OCI-LY7 (cell line): Measurements from ENCODE around the gene SLC25A1. TPM values are rescaled to one million over a fixed set of nuclear protein-coding genes. Genes with fewer than 3 reads are reported as not detected.

Experiments used
- BruUV-seq: library from RNA; stranded (reverse); fragments of 400-500 nt; replicated peaks from 2 replicates; lab custom pipeline; 2021; lab: Mats Ljungman, UMichigan
- CTCF ChIA-PET: fragments of 300-600 bp; sonication (Branson Sonifier 250); formaldehyde crosslinking; loops from one replicate; lab custom pipeline; 2022; ENCODE audit warnings: antibody characterized with exemption; ENCODE audit not compliant: unreplicated experiment; lab: Charles Lee
- POLR2A ChIA-PET: fragments of 300-600 bp; sonication (Branson Sonifier 250); formaldehyde crosslinking; loops from one replicate; lab custom pipeline; 2022; ENCODE audit warnings: antibody characterized with exemption; lab: Charles Lee
- DNase-seq: peaks from one replicate; pipeline ENCODE4 v3.0.0-alpha.2; 2015; ENCODE audit warnings: low spot score
- H2AFZ ChIP-seq: fragments of 200-600 bp; sonication (generic), shearing (Covaris generic); 2 replicates; pipeline ENCODE4 v1.6.1; 2014; ENCODE audit warnings: mild to moderate bottlenecking, antibody characterized with exemption, low read length, moderate library complexity
- H3K27ac ChIP-seq: fragments of 200-600 bp; sonication (generic); 2 replicates; pipeline ENCODE4 v1.5.1; 2014; ENCODE audit warnings: mixed run types, low read depth, mild to moderate bottlenecking, moderate library complexity, low read length, inconsistent platforms; ENCODE audit not compliant: poor library complexity, severe bottlenecking
- H3K36me3 ChIP-seq: fragments of 200-600 bp; sonication (generic); 2 replicates; pipeline ENCODE4 v1.6.1; 2014; ENCODE audit warnings: mild to moderate bottlenecking, antibody characterized with exemption, low read length, moderate library complexity, mixed read lengths; ENCODE audit not compliant: insufficient read depth
- H3K4me1 ChIP-seq: fragments of 200-600 bp; sonication (generic); 2 replicates; pipeline ENCODE4 v1.5.1; 2014; ENCODE audit warnings: mild to moderate bottlenecking, low read length; ENCODE audit not compliant: insufficient read depth, poor library complexity, severe bottlenecking
- H3K4me2 ChIP-seq: fragments of 200-600 bp; sonication (generic); 2 replicates; pipeline ENCODE4 v1.6.1; 2014; ENCODE audit warnings: mild to moderate bottlenecking, low read length
- H3K4me3 ChIP-seq: fragments of 200-600 bp; sonication (generic); 2 replicates; pipeline ENCODE4 v1.5.1; 2014; ENCODE audit warnings: mild to moderate bottlenecking, low read depth, low read length; ENCODE audit not compliant: poor library complexity, severe bottlenecking
- H3K79me2 ChIP-seq: fragments of 200-600 bp; sonication (generic); 2 replicates; pipeline ENCODE4 v1.6.1; 2016; ENCODE audit warnings: low read depth, mild to moderate bottlenecking, low read length, moderate library complexity, mixed read lengths; ENCODE audit not compliant: insufficient read depth
- H3K9me2 ChIP-seq: fragments of 200-600 bp; sonication (generic); 2 replicates; pipeline ENCODE4 v1.6.1; 2016; ENCODE audit warnings: mild to moderate bottlenecking, low read length, mixed read lengths; ENCODE audit not compliant: insufficient read depth
- H3K9me3 ChIP-seq: fragments of 200-600 bp; sonication (generic); 2 replicates; pipeline ENCODE4 v1.6.1; 2014; ENCODE audit warnings: mild to moderate bottlenecking, mixed run types, low read length, mixed read lengths
- H4K20me1 ChIP-seq: fragments of 200-600 bp; sonication (generic); 2 replicates; pipeline ENCODE4 v1.6.1; 2014; ENCODE audit warnings: mild to moderate bottlenecking, antibody characterized with exemption, low read length, moderate library complexity, mixed read lengths; ENCODE audit not compliant: insufficient read depth
- EZH2phosphoT487 ChIP-seq: fragments of 200-600 bp; sonication (generic); IDR thresholded peaks from 2 replicates; pipeline ENCODE4 v1.6.1; 2018; ENCODE audit warnings: low read depth, borderline replicate concordance, mild to moderate bottlenecking, mixed run types, antibody characterized with exemption, low read length, moderate library complexity, mixed read lengths
- intact Hi-C: fragments of 100-400 bp; cut with micrococcal nuclease; formaldehyde crosslinking; loops from one replicate; pipeline ENCODE4 v1.10.0; 2022; ENCODE audit not compliant: unreplicated experiment
- total RNA-seq, 2 experiments: library from RNA; depleted of rRNA in 1 of 2; stranded (reverse); fragments of >200 nt in 1 of 2; shearing (Covaris generic) in 1 of 2; gene quantifications; 2 replicates each; pipeline ENCODE4 v1.2.3, GENCODE V29; 2014 to 2022
- TF ChIP-seq, protein P1 (sequence below): fragments of 200-600 bp; sonication (generic); conservative IDR thresholded peaks from 2 replicates; pipeline ENCODE4 v1.5.1; 2014; ENCODE audit warnings: mild to moderate bottlenecking, antibody characterized with exemption, low read length, moderate library complexity, mixed read lengths

The SLC25A1 gene
- total RNA-seq, 2 experiments from 2014 or later, result 59.5 to 117 TPM

DNA sequence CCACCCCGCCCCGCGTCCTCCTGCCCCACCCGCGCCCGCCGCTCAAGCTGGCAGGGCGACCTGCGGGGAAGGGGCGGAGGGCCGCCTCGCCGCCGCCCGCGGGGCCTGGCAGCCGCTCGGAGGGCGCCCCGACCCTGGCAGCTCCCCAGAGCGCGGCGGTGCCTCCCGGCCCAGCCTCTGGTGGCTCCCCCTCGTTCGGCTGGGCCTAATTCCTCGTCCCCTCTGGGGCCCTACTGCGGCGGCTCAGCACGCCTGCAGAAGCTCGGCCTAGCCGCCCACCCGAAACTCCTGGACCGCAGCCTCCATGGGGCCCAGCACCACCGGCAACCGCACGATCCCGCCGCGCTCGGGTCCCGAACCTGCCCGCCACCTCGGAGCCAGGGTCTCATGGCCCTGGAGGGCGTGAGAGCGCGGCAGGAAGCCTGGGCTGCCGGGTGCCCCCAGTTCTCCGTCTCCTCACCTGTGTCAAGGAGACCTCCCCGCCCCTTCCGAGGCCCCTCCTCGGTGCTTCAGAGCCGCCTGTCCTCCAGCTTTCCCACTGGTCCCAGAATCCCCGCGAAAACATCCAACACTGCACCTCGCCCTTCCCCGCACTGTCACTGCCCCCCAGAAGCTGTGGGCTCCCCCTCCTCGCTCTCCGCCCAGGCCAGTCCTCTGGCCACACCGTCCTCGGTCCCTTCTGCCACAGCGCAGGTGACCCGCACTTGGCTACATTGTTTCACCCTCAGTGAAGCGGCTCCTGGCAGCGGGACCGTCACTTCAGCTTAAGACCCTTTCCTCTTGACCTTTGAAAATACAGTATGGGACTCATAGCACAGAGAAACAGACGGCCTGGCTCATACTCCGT, 27.8 kb downstream of the SLC25A1 start:
- POLR2A ChIA-PET, result no interaction called here
- no TSS peak for BruUV-seq
- intact Hi-C loops, result no loop called here

DNA sequence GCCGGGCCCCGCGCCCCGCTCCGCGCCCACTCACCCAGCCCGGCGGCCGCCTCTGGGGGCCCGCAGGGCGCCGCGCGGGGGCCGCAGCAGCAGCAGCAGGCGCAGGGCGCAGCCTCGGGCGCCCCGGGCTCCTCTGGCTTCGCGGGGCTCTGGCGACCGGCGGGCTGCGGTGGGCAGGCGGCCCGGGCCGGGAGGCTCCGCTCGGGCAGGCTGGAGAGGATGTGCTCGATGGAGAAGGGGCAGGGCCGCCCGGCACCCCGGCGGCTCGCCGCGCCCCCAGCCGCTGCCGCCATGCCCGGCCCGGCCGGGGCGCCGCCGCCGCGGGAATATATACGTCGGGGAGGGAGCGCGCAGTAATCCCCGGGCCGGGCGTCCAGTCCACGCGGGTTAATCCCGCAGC, 28.5 kb downstream of the SLC25A1 start, which contains the start of gene GSC2:
TSS of gene GSC2 (minus strand) at position 302 of the 400 bp plus-strand sequence. CDS start at position 293, 9 bp downstream.
- no peaks in the 10 kb centered on the region for H3K9me2 ChIP-seq
- H3K79me2 ChIP-seq, result no peaks in the 10 kb centered on the region
- TF ChIP-seq, protein P1, sequence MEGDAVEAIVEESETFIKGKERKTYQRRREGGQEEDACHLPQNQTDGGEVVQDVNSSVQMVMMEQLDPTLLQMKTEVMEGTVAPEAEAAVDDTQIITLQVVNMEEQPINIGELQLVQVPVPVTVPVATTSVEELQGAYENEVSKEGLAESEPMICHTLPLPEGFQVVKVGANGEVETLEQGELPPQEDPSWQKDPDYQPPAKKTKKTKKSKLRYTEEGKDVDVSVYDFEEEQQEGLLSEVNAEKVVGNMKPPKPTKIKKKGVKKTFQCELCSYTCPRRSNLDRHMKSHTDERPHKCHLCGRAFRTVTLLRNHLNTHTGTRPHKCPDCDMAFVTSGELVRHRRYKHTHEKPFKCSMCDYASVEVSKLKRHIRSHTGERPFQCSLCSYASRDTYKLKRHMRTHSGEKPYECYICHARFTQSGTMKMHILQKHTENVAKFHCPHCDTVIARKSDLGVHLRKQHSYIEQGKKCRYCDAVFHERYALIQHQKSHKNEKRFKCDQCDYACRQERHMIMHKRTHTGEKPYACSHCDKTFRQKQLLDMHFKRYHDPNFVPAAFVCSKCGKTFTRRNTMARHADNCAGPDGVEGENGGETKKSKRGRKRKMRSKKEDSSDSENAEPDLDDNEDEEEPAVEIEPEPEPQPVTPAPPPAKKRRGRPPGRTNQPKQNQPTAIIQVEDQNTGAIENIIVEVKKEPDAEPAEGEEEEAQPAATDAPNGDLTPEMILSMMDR, result no peak
- TF ChIP-seq EZH2phosphoT487, result no peak
- intact Hi-C loops, result loop anchor here (10.0 kb wide), 1 partner anchor 285 kb away; the partner anchor contains the start of genes HIRA and MRPL40
- H3K4me2 ChIP-seq, result no peak within 1 kb of the TSS
- no peaks in the 10 kb centered on the region for H3K36me3 ChIP-seq
- CTCF ChIA-PET, result no interaction called here
- H4K20me1 ChIP-seq, result no peaks in the 10 kb centered on the region
- DNase-seq, result no peak
- H3K9me3 ChIP-seq, result no peaks in the 10 kb centered on the region
- no TSS peak for BruUV-seq
- H3K27ac ChIP-seq, result no peak within 1 kb of the TSS
- no peaks in the 10 kb centered on the region for H3K4me1 ChIP-seq
- no peak within 1 kb of the TSS for H2AFZ ChIP-seq
- POLR2A ChIA-PET, result no interaction called here
- no peak within 1 kb of the TSS for H3K4me3 ChIP-seq

More for the DNA sequence above, 27.8 kb downstream of the SLC25A1 start:
- no peak for DNase-seq
- Histone ChIP-seq H3K36me3 (no peaks in the 10 kb centered on the region), H4K20me1 (no peaks in the 10 kb centered on the region), H3K79me2 (no peaks in the 10 kb centered on the region), H3K4me3 (no peak overlapping the region), H3K9me2 (no peaks in the 10 kb centered on the region), H3K4me1 (no peaks in the 10 kb centered on the region), H2AFZ (no peak overlapping the region), H3K9me3 (no peaks in the 10 kb centered on the region), H3K27ac (no peak overlapping the region), H3K4me2 (no peak overlapping the region)
- CTCF ChIA-PET, result no interaction called here
- TF ChIP-seq, protein P1, result no peak
- TF ChIP-seq EZH2phosphoT487, result no peak
